Keratinocyte (primary cell): Measurements from ENCODE around the gene ANO8. TPM values are rescaled to one million over a fixed set of nuclear protein-coding genes. Genes with fewer than 3 reads are reported as not detected.

Experiments used
- DNase-seq: peaks from one replicate; pipeline ENCODE4 v3.0.0-alpha.2; 2011; ENCODE audit warnings: low read depth, missing footprints, low spot score
- FAIRE-seq: peaks from 2 replicates; lab custom pipeline; 2011; peaks lifted over from hg19 to GRCh38; lab: Jason Lieb, UNC
- H2AFZ ChIP-seq: 2 replicates; pipeline ENCODE4 v1.6.0; 2012; ENCODE audit warnings: low read length, control low read depth, inconsistent platforms; ENCODE audit not compliant: control insufficient read depth
- H3K27ac ChIP-seq: 2 replicates; pipeline ENCODE4 v1.5.1; 2011; ENCODE audit warnings: low read length; ENCODE audit not compliant: control insufficient read depth, insufficient read depth
- H3K27me3 ChIP-seq: 3 replicates; pipeline ENCODE4 v1.6.0; 2011; ENCODE audit warnings: low read length; ENCODE audit not compliant: control insufficient read depth, insufficient read depth; ENCODE audit errors: extremely low read depth
- H3K36me3 ChIP-seq, 2 experiments: 2 replicates in 1 of 2; 3 replicates in 1 of 2; pipeline ENCODE4 v1.5.1; 2011; ENCODE audit warnings: low read length in 2 of 2, mild to moderate bottlenecking in 1 of 2; ENCODE audit not compliant: control insufficient read depth in 2 of 2, insufficient read depth in 2 of 2; ENCODE audit errors: extremely low read depth in 1 of 2
- H3K4me1 ChIP-seq: 3 replicates; pipeline ENCODE4 v1.5.1; 2011; ENCODE audit warnings: low read length; ENCODE audit not compliant: control insufficient read depth, insufficient read depth; ENCODE audit errors: extremely low read depth
- H3K4me2 ChIP-seq: 3 replicates; pipeline ENCODE4 v1.6.0; 2011; ENCODE audit warnings: low read depth, low read length; ENCODE audit not compliant: control insufficient read depth, insufficient read depth; ENCODE audit errors: extremely low read depth
- H3K4me3 ChIP-seq, 3 experiments: fragments of 200-600 bp in 1 of 3; sonication (generic) in 1 of 3; 2 replicates in 2 of 3; 3 replicates in 1 of 3; pipeline ENCODE4 v1.5.1; 2011 to 2016; ENCODE audit warnings: low read length in 3 of 3, mild to moderate bottlenecking in 3 of 3, control low read depth in 2 of 3, inconsistent platforms in 1 of 3, low read depth in 1 of 3, mixed read lengths in 1 of 3, mixed run types in 1 of 3, moderate library complexity in 1 of 3; ENCODE audit not compliant: control insufficient read depth in 2 of 3, insufficient read depth in 2 of 3; ENCODE audit errors: extremely low read depth in 1 of 3
- H3K79me2 ChIP-seq: 2 replicates; pipeline ENCODE4 v1.6.0; 2012; ENCODE audit warnings: low read length; ENCODE audit not compliant: control insufficient read depth, insufficient read depth
- H3K9ac ChIP-seq: 3 replicates; pipeline ENCODE4 v1.6.0; 2011; ENCODE audit warnings: low read length; ENCODE audit not compliant: control insufficient read depth, insufficient read depth; ENCODE audit errors: extremely low read depth
- H3K9me1 ChIP-seq: 3 replicates; pipeline ENCODE4 v1.6.0; 2011; ENCODE audit warnings: low read length; ENCODE audit not compliant: control insufficient read depth, insufficient read depth; ENCODE audit errors: extremely low read depth
- H3K9me3 ChIP-seq: 2 replicates; pipeline ENCODE4 v1.5.1; 2012; ENCODE audit warnings: low read depth, low read length; ENCODE audit not compliant: control insufficient read depth
- H4K20me1 ChIP-seq: 3 replicates; pipeline ENCODE4 v1.6.0; 2011; ENCODE audit warnings: low read length; ENCODE audit not compliant: control insufficient read depth, insufficient read depth; ENCODE audit errors: extremely low read depth
- EZH2 ChIP-seq: IDR thresholded peaks from one replicate; pipeline ENCODE4 v1.6.1; 2012; ENCODE audit warnings: inconsistent platforms, mild to moderate bottlenecking, low read length, moderate library complexity
- dilution Hi-C: fragments of 300-500 bp; cut with MboI; formaldehyde crosslinking; loops from one replicate; pipeline ENCODE4 v1.7.0; 2020; ENCODE audit warnings: low sequenced_read_pairs; ENCODE audit not compliant: extremely low pct_ligation_motif_present
- polyA plus RNA-seq, 5 experiments: library from polyadenylated mRNA; depleted of rRNA in 3 of 5; stranded (reverse) in 3 of 5; stranded (forward) in 1 of 5; unstranded in 1 of 5; fragments of >200 nt; gene quantifications; 1 replicate in 1 of 5; 2 replicates in 3 of 5; 3 replicates in 1 of 5; pipeline versions ENCODE4 v1.2.1 to v1.2.3, GENCODE V29; 2011 to 2012; ENCODE audit warnings: missing spikeins in 2 of 5, low read depth in 1 of 5, low replicate concordance in 1 of 5
- TF ChIP-seq, protein P1 (sequence below), 3 experiments: IDR thresholded peaks in 1 of 3; conservative IDR thresholded peaks in 1 of 3; optimal IDR thresholded peaks in 1 of 3; 2 replicates in 2 of 3; 3 replicates in 1 of 3; pipeline versions ENCODE3 to v1.5.1; 2011; ENCODE audit warnings: low read length in 3 of 3, mild to moderate bottlenecking in 3 of 3, moderate library complexity in 2 of 3, control low read depth in 1 of 3, inconsistent platforms in 1 of 3; ENCODE audit not compliant: insufficient read depth in 2 of 3; ENCODE audit errors: extremely low read depth in 1 of 3

ANO8 gene
- polyA plus RNA-seq, 1 donor (not counting 4 experiments of a cell fraction or from before 2014, with no cell fraction given), result 1.6 TPM

DNA sequence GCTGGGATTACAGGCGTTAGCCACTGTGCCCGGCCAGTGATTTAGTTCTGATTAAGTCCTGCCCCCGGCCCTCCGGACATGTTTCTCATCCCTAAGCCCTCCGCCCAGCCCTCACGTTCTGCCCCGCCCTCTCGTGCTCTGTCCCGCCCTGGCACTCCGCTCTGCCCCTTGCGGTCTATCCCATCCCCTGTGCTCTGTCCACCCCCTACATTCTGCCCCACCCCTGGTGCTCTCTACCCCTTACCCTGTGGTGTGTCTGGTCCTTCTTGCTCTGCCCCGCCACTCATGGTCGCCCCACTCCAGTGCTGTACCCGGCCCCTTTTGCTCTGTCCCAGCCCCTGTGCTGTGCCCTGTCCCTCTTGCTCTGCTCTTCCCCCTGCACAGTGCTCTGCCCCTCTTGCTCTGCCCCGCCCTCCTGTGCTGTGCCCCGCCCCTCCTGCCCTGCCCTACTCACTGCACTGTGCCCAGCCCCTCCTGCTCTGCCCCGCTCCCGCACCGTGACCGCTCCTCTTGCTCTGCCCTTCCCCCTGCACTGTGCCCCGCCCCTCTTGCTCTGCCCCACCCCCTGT, 5.7 kb upstream of the ANO8 start:
- FAIRE-seq, result no peak
- dilution Hi-C loops, result no loop called here

GRCh38 chr19:17339088-17339741, 4.6 kb upstream of the ANO8 start:
- no peak overlapping the region for H3K4me2 ChIP-seq
- H3K4me1 ChIP-seq, result peaks cover 17% of the 10 kb centered on the region

More for the DNA sequence above, 5.7 kb upstream of the ANO8 start:
- no peaks in the 10 kb centered on the region for H3K9me1 ChIP-seq
- no peak overlapping the region for H3K4me3 ChIP-seq
- H3K4me2 ChIP-seq, result no peak overlapping the region
- no peaks in the 10 kb centered on the region for H3K27me3 ChIP-seq
- peaks cover 11% of the 10 kb centered on the region for H3K4me1 ChIP-seq
- no peaks in the 10 kb centered on the region for H4K20me1 ChIP-seq
- H3K79me2 ChIP-seq, result peaks cover 5% of the 10 kb centered on the region
- no peak for DNase-seq
- H3K9me3 ChIP-seq, result no peaks in the 10 kb centered on the region
- no peak overlapping the region for H3K27ac ChIP-seq
- no peak overlapping the region for H3K9ac ChIP-seq
- H2AFZ ChIP-seq, result no peak overlapping the region
- peaks cover 0 to 9% of the 10 kb centered on the region in 2 experiments for H3K36me3 ChIP-seq
- TF ChIP-seq, protein P1, sequence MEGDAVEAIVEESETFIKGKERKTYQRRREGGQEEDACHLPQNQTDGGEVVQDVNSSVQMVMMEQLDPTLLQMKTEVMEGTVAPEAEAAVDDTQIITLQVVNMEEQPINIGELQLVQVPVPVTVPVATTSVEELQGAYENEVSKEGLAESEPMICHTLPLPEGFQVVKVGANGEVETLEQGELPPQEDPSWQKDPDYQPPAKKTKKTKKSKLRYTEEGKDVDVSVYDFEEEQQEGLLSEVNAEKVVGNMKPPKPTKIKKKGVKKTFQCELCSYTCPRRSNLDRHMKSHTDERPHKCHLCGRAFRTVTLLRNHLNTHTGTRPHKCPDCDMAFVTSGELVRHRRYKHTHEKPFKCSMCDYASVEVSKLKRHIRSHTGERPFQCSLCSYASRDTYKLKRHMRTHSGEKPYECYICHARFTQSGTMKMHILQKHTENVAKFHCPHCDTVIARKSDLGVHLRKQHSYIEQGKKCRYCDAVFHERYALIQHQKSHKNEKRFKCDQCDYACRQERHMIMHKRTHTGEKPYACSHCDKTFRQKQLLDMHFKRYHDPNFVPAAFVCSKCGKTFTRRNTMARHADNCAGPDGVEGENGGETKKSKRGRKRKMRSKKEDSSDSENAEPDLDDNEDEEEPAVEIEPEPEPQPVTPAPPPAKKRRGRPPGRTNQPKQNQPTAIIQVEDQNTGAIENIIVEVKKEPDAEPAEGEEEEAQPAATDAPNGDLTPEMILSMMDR (optimal IDR thresholded peaks at IDR 0.05 in 1 of 3, IDR thresholded peaks at IDR 0.05 in 1 of 3, conservative IDR thresholded peaks at IDR 0.05 in 1 of 3; ENCODE audit: extremely low read depth in 1 of 3, insufficient read depth in 2 of 3, low read length in 3 of 3), result no peak
- no peak for TF ChIP-seq EZH2

More at GRCh38 chr19:17339088-17339741, 4.6 kb upstream of the ANO8 start:
- Histone ChIP-seq H3K9ac (no peak overlapping the region), H3K27ac (no peak overlapping the region), H3K4me3 (no peak overlapping the region), H3K79me2 (peaks cover 5% of the 10 kb centered on the region), H3K27me3 (no peaks in the 10 kb centered on the region), H4K20me1 (no peaks in the 10 kb centered on the region), H3K36me3 (peaks cover 0 to 9% of the 10 kb centered on the region in 2 experiments), H2AFZ (no peak overlapping the region), H3K9me1 (no peaks in the 10 kb centered on the region), H3K9me3 (no peaks in the 10 kb centered on the region)
- TF ChIP-seq, protein P1 (optimal IDR thresholded peaks at IDR 0.05 in 1 of 3, IDR thresholded peaks at IDR 0.05 in 1 of 3, conservative IDR thresholded peaks at IDR 0.05 in 1 of 3; ENCODE audit: extremely low read depth in 1 of 3, insufficient read depth in 2 of 3, low read length in 3 of 3), result no peak
- TF ChIP-seq EZH2, result no peak
- dilution Hi-C loops, result no loop called here
- DNase-seq (no peak), FAIRE-seq (no peak)
